SK-N-SH treated with all-trans-retinoic acid at 6 μM for 48 hours (cell line): ENCODE measurements around the gene REM2.

Experiments used
- ARNTL ChIP-seq: fragments of 450-650 bp; formaldehyde crosslinking; IDR thresholded peaks from 2 replicates; pipeline ENCODE4 v1.5.0; 2020; ENCODE audit warnings: low read depth, mild to moderate bottlenecking, moderate library complexity, borderline replicate concordance
- CSDC2 ChIP-seq: fragments of 250-450 bp; sonication (Bioruptor Pico); IDR thresholded peaks from 2 replicates; pipeline ENCODE4 v1.5.0; 2020; ENCODE audit warnings: mild to moderate bottlenecking, moderate library complexity
- ISL1 ChIP-seq: fragments of 250-450 bp; sonication (Bioruptor Pico); IDR thresholded peaks from 2 replicates; pipeline ENCODE4 v2.1.2; 2022; ENCODE audit warnings: mild to moderate bottlenecking, moderate library complexity
- OSR1 ChIP-seq: fragments of 250-450 bp; sonication (Bioruptor Pico); IDR thresholded peaks from 2 replicates; pipeline ENCODE4 v1.8.0; 2022; ENCODE audit warnings: moderate library complexity, mild to moderate bottlenecking, inconsistent platforms
- POU6F1 ChIP-seq: fragments of 250-450 bp; sonication (Bioruptor Pico); IDR thresholded peaks from 2 replicates; pipeline ENCODE4 v1.8.0; 2021; ENCODE audit warnings: low read depth, mild to moderate bottlenecking, moderate library complexity, borderline replicate concordance
- PPARA ChIP-seq: fragments of 250-450 bp; sonication (Bioruptor Pico); IDR thresholded peaks from 2 replicates; pipeline ENCODE4 v1.5.0; 2020; ENCODE audit warnings: mild to moderate bottlenecking, borderline replicate concordance
- TOX ChIP-seq: fragments of 250-450 bp; sonication (Bioruptor Pico); IDR thresholded peaks from 2 replicates; pipeline ENCODE4 v1.8.0; 2021; ENCODE audit warnings: mild to moderate bottlenecking, moderate library complexity, borderline replicate concordance
- ZFP3 ChIP-seq: fragments of 250-450 bp; sonication (Bioruptor Pico); IDR thresholded peaks from 2 replicates; pipeline ENCODE4 v1.5.0; 2020; ENCODE audit warnings: mild to moderate bottlenecking, moderate library complexity
- ZFP30 ChIP-seq: fragments of 450-650 bp; formaldehyde crosslinking; IDR thresholded peaks from 2 replicates; pipeline ENCODE4 v1.5.0; 2022; ENCODE audit warnings: mild to moderate bottlenecking, moderate library complexity
- ZNF565 ChIP-seq: fragments of 450-650 bp; formaldehyde crosslinking; conservative IDR thresholded peaks from 2 replicates; pipeline ENCODE4 v1.5.0; 2020; ENCODE audit warnings: low read depth, mild to moderate bottlenecking, moderate library complexity
- TF ChIP-seq, protein P1 (sequence below): fragments of 250-450 bp; sonication (Bioruptor Pico); IDR thresholded peaks from 2 replicates; pipeline ENCODE4 v1.8.0; 2020; ENCODE audit warnings: mild to moderate bottlenecking, moderate library complexity, borderline replicate concordance
- TF ChIP-seq, protein P2 (sequence below): fragments of 250-450 bp; sonication (Bioruptor Pico); IDR thresholded peaks from 2 replicates; pipeline ENCODE4 v1.5.1; 2020; ENCODE audit warnings: low read depth, mild to moderate bottlenecking, moderate library complexity

DNA sequence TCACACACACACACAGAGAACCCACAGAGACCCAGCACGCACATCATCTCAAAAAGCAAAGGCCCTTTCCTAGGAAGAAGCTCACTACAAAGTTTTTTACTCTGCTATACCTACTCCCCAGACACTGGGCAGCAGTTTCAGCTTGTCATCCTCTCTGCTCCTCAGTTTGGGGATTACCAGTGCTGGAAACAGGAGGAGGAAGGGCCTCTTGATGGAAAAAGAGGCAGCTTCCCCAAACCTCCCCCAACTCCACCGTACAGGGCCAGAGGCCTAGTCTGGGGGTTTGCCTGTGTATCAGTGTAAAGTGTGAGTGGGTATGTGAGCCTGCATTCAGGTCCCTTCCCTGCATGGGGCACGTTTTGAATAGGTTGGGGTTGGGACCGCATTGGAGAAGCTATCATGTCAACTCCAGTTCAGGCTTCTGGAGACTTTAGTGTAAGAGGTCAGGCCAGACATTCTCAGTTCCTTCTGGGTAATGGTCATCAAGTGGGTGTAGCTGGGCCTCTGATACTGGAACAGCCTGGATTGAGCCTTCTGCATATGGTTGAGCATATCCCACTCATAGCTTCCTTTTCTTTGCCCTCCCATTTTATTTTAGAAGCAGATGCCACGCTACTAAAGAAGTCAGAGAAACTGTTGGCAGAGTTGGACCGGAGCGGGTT, 1.2 kb downstream of the REM2 start:
- TF ChIP-seq POU6F1 (CRISPR knock-in tag) (no peak), OSR1 (CRISPR knock-in tag) (no peak), ARNTL (CRISPR knock-in tag) (no peak), ZNF565 (CRISPR knock-in tag) (no peak), PPARA (CRISPR knock-in tag) (no peak), ZFP30 (CRISPR knock-in tag) (no peak), ZFP3 (CRISPR knock-in tag) (no peak), CSDC2 (CRISPR knock-in tag) (no peak), TOX (no peak), ISL1 (no peak)
- TF ChIP-seq, protein P1, sequence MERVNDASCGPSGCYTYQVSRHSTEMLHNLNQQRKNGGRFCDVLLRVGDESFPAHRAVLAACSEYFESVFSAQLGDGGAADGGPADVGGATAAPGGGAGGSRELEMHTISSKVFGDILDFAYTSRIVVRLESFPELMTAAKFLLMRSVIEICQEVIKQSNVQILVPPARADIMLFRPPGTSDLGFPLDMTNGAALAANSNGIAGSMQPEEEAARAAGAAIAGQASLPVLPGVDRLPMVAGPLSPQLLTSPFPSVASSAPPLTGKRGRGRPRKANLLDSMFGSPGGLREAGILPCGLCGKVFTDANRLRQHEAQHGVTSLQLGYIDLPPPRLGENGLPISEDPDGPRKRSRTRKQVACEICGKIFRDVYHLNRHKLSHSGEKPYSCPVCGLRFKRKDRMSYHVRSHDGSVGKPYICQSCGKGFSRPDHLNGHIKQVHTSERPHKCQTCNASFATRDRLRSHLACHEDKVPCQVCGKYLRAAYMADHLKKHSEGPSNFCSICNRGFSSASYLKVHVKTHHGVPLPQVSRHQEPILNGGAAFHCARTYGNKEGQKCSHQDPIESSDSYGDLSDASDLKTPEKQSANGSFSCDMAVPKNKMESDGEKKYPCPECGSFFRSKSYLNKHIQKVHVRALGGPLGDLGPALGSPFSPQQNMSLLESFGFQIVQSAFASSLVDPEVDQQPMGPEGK (CRISPR knock-in tag) = no peak
- TF ChIP-seq, protein P2, sequence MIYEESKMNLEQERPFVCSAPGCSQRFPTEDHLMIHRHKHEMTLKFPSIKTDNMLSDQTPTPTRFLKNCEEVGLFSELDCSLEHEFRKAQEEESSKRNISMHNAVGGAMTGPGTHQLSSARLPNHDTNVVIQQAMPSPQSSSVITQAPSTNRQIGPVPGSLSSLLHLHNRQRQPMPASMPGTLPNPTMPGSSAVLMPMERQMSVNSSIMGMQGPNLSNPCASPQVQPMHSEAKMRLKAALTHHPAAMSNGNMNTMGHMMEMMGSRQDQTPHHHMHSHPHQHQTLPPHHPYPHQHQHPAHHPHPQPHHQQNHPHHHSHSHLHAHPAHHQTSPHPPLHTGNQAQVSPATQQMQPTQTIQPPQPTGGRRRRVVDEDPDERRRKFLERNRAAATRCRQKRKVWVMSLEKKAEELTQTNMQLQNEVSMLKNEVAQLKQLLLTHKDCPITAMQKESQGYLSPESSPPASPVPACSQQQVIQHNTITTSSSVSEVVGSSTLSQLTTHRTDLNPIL (CRISPR knock-in tag) = no peak
